HepG2 (cell line): Measurements from ENCODE around the gene KLHL17. TPM values are rescaled to one million over a fixed set of nuclear protein-coding genes. Genes with fewer than 3 reads are reported as not detected.

Source experiments
- CBX5 ChIP-seq: sonication (generic); formaldehyde crosslinking; IDR thresholded peaks from 2 replicates; pipeline ENCODE4 v1.4.0; 2020; ENCODE audit warnings: missing genetic modification reagents, borderline replicate concordance
- HNRNPLL ChIP-seq: fragments of 200-400 bp; formaldehyde crosslinking; IDR thresholded peaks from 2 replicates; pipeline ENCODE4 v1.6.1; 2017; ENCODE audit warnings: mild to moderate bottlenecking, low read depth, low read length; ENCODE audit not compliant: poor library complexity, severe bottlenecking
- MIXL1 ChIP-seq: IDR thresholded peaks from 2 replicates; pipeline ENCODE4 v1.6.1; 2016
- NFAT5 ChIP-seq: sonication (generic); formaldehyde crosslinking; IDR thresholded peaks from 2 replicates; pipeline ENCODE4 v1.4.0; 2020; ENCODE audit warnings: missing genetic modification reagents
- NFKBIZ ChIP-seq: IDR thresholded peaks from 2 replicates; pipeline ENCODE4 v1.6.1; 2018; ENCODE audit warnings: missing genetic modification reagents, missing compliant biosample characterization
- PATZ1 ChIP-seq: sonication (generic); formaldehyde crosslinking; IDR thresholded peaks from 2 replicates; pipeline ENCODE4 v1.4.0; 2020; ENCODE audit warnings: missing genetic modification reagents
- PHF20 ChIP-seq: sonication (generic); formaldehyde crosslinking; IDR thresholded peaks from 2 replicates; pipeline ENCODE4 v1.5.0; 2020; ENCODE audit warnings: mild to moderate bottlenecking, missing genetic modification reagents
- ZBTB44 ChIP-seq: sonication (generic); formaldehyde crosslinking; IDR thresholded peaks from 2 replicates; pipeline ENCODE4 v1.4.0; 2020; ENCODE audit warnings: missing genetic modification reagents
- ZFP82 ChIP-seq: sonication (generic); formaldehyde crosslinking; IDR thresholded peaks from 2 replicates; pipeline ENCODE4 v1.5.1; 2020; ENCODE audit warnings: mild to moderate bottlenecking, missing genetic modification reagents, borderline replicate concordance
- ZFP91 ChIP-seq: sonication (generic); formaldehyde crosslinking; IDR thresholded peaks from 2 replicates; pipeline ENCODE4 v1.9.0; 2022; ENCODE audit warnings: missing genetic modification reagents, mild to moderate bottlenecking, borderline replicate concordance
- ZNF121 ChIP-seq: sonication (generic); formaldehyde crosslinking; IDR thresholded peaks from 2 replicates; pipeline ENCODE4 v1.5.0; 2020; ENCODE audit warnings: mild to moderate bottlenecking, missing genetic modification reagents
- ZNF280D ChIP-seq: sonication (generic); formaldehyde crosslinking; IDR thresholded peaks from 2 replicates; pipeline ENCODE4 v1.5.1; 2020; ENCODE audit warnings: mild to moderate bottlenecking, missing genetic modification reagents
- ZNF33B ChIP-seq: sonication (generic); formaldehyde crosslinking; IDR thresholded peaks from 2 replicates; pipeline ENCODE4 v1.5.1; 2020; ENCODE audit warnings: mild to moderate bottlenecking, missing genetic modification reagents
- ZNF615 ChIP-seq: sonication (generic); formaldehyde crosslinking; IDR thresholded peaks from 2 replicates; pipeline ENCODE4 v1.5.0; 2020; ENCODE audit warnings: mild to moderate bottlenecking, missing genetic modification reagents, borderline replicate concordance
- ZNF776 ChIP-seq: sonication (generic); formaldehyde crosslinking; IDR thresholded peaks from 2 replicates; pipeline ENCODE4 v1.4.0; 2020; ENCODE audit warnings: mild to moderate bottlenecking, missing genetic modification reagents
- polyA plus RNA-seq, 8 experiments: library from polyadenylated mRNA; depleted of rRNA in 3 of 8; stranded (reverse) in 7 of 8; unstranded in 1 of 8; fragments of >200 nt; fragmentation: Illumina TruSeq in 4 of 8; extraction: Trizol in 4 of 8; gene quantifications; 2 replicates each; pipeline versions ENCODE4 v1.2.1 to v1.2.3, GENCODE V29; 2011 to 2016; ENCODE audit warnings: low read depth in 4 of 8, missing spikeins in 1 of 8, mixed read lengths in 1 of 8; ENCODE audit not compliant: insufficient read depth in 1 of 8
- total RNA-seq, 5 experiments: library from RNA; depleted of rRNA; stranded (reverse); fragments of >200 nt; fragmentation: Illumina TruSeq; extraction: Trizol; gene quantifications; 2 replicates each; pipeline ENCODE4 v1.2.3, GENCODE V29; 2016; ENCODE audit warnings: low read depth in 1 of 5

KLHL17 gene
- total and polyA plus RNA-seq, 2 of the 13 experiments (the other 11 are each of a cell fraction or from before 2014, with no cell fraction given) = 9.3 to 24.7 TPM

- TF ChIP-seq NFAT5 (0 out of 2 replicates have a peak, but pooled peaks have one; percentile 11), ZNF280D (CRISPR knock-in tag) (no peak), PHF20 (CRISPR knock-in tag) (0 out of 2 replicates have a peak, but pooled peaks have one; percentile 4), ZFP91 (CRISPR knock-in tag) (peak; percentile 52; the same call in 1 of the 2 replicates), NFKBIZ (CRISPR knock-in tag) (no peak; the same call in 1 of the 2 replicates), ZFP82 (CRISPR knock-in tag) (no peak), MIXL1 (CRISPR knock-in tag) (no peak), ZNF33B (CRISPR knock-in tag) (peak; percentile 66; the same call in 1 of the 2 replicates), ZNF121 (no peak), PATZ1 (peak; percentile 83), ZNF776 (CRISPR knock-in tag) (no peak), HNRNPLL (peak; percentile 39), CBX5 (CRISPR knock-in tag) (peak; percentile 10; the same call in 1 of the 2 replicates), ZNF615 (CRISPR knock-in tag) (no peak), ZBTB44 (CRISPR knock-in tag) (no peak)
Measured at GRCh38 chr1:966135-966703, 5.8 kb downstream of the KLHL17 start, which contains the start of gene PLEKHN1 (continued).
